ENCODE results near the gene PAK4.

DNA sequence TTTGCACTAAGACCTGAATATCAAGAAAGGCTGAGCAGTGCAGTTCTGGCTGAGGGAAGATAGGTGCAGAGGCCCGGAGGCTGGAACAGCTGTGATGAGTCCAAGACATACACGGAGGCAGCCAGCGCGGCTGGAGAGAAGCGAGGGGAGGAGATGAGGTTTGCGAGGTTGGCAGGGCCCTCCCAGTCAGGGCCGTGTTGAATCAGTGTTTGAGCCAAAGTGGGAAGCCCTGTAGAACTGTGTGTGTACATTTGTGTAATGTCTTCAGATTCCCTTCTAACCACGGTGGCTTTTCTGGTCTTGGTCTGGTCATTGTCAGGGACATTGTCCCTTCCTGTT is 34.9 kb downstream of the PAK4 start:
- TF ChIP-seq EZH2 (IDR thresholded peaks at IDR 0.05; ENCODE audit: borderline replicate concordance, low read depth, low read length, poor library complexity, severe bottlenecking) (no peak), CTCF (conservative IDR thresholded peaks at IDR 0.05; ENCODE audit: low read depth, low read length) (no peak)

Measured in A673 (cell line).